Calu3 (cell line): ENCODE data around the gene FCHSD2. TPM values are rescaled to one million over a fixed set of nuclear protein-coding genes. Genes with fewer than 3 reads are reported as not detected.
"Not testable (repeated sequence)": the region's sequence is repeated elsewhere in the genome, so short reads cannot be mapped to it uniquely, and the experiment has no call there.

Experiments
- BruUV-seq: library from RNA; stranded (reverse); fragments of 400-500 nt; replicated peaks from 2 replicates; lab custom pipeline; 2021; lab: Mats Ljungman, UMichigan
- CTCF ChIA-PET: fragments of 300-600 bp; sonication (Branson Sonifier 250); formaldehyde crosslinking; loops from one replicate; lab custom pipeline; 2022; ENCODE audit warnings: antibody characterized with exemption; lab: Charles Lee
- DNase-seq: peaks from one replicate; pipeline ENCODE4 v3.0.0; 2022
- H3K27ac Mint-ChIP-seq: one replicate; pipeline ENCODE4 v1.8.0; 2022; ENCODE audit warnings: mixed read lengths; ENCODE audit not compliant: unreplicated experiment
- H3K27me3 Mint-ChIP-seq: one replicate; pipeline ENCODE4 v1.8.0; 2022; ENCODE audit warnings: mixed read lengths; ENCODE audit not compliant: unreplicated experiment
- H3K36me3 Mint-ChIP-seq: one replicate; pipeline ENCODE4 v1.8.0; 2022; ENCODE audit warnings: mild to moderate bottlenecking, moderate library complexity, mixed read lengths; ENCODE audit not compliant: insufficient read depth, unreplicated experiment
- H3K4me1 Mint-ChIP-seq: one replicate; pipeline ENCODE4 v1.8.0; 2022; ENCODE audit warnings: mild to moderate bottlenecking, low read depth, mixed read lengths; ENCODE audit not compliant: unreplicated experiment
- H3K4me3 Mint-ChIP-seq: one replicate; pipeline ENCODE4 v1.8.0; 2022; ENCODE audit warnings: mild to moderate bottlenecking, low read depth, moderate library complexity, mixed read lengths; ENCODE audit not compliant: unreplicated experiment
- H3K9me3 Mint-ChIP-seq: one replicate; pipeline ENCODE4 v1.8.0; 2022; ENCODE audit warnings: low read depth, mixed read lengths; ENCODE audit not compliant: unreplicated experiment
- intact Hi-C: fragments of 100-400 bp; cut with micrococcal nuclease; formaldehyde crosslinking; loops from one replicate; pipeline ENCODE4 v1.10.0; 2022; ENCODE audit not compliant: unreplicated experiment
- total RNA-seq: library from RNA; stranded (reverse); gene quantifications from 2 replicates; pipeline ENCODE4 v1.2.3, GENCODE V29; 2022
- TF ChIP-seq, protein P1 (sequence below): fragments of 200-600 bp; IDR thresholded peaks from one replicate; pipeline ENCODE4 v1.8.0; 2022; ENCODE audit warnings: antibody characterized with exemption; ENCODE audit not compliant: unreplicated experiment

FCHSD2 gene
- total RNA-seq, 1 experiment from 2014 or later = 16.2 TPM

DNA sequence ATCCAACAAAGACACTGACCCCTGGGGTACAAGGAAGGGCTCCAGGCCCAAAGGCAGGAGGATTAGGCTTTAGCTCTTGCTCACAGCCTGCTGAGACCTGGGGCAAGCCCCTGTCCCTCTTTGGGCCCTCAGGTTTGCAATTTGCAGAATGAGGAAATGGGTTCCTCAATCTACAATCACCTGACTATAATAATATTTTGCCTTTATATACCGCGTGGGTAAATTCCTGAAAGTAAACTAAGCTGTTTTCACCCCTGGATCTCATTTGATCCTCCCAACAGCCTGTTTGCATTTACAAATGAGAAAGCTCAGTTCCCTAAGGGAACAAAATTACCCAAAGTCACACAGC is 349.1 kb downstream of the FCHSD2 start:
- TF ChIP-seq, protein P1, sequence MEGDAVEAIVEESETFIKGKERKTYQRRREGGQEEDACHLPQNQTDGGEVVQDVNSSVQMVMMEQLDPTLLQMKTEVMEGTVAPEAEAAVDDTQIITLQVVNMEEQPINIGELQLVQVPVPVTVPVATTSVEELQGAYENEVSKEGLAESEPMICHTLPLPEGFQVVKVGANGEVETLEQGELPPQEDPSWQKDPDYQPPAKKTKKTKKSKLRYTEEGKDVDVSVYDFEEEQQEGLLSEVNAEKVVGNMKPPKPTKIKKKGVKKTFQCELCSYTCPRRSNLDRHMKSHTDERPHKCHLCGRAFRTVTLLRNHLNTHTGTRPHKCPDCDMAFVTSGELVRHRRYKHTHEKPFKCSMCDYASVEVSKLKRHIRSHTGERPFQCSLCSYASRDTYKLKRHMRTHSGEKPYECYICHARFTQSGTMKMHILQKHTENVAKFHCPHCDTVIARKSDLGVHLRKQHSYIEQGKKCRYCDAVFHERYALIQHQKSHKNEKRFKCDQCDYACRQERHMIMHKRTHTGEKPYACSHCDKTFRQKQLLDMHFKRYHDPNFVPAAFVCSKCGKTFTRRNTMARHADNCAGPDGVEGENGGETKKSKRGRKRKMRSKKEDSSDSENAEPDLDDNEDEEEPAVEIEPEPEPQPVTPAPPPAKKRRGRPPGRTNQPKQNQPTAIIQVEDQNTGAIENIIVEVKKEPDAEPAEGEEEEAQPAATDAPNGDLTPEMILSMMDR = no peak
- H3K9me3 Mint-ChIP-seq = no peaks in the 10 kb centered on the region
- peaks cover 7% of the 10 kb centered on the region for H3K36me3 Mint-ChIP-seq
- intact Hi-C loops = loop anchor here (1.0 kb wide), 1 partner anchor 68 kb away; no protein-coding TSS in a partner anchor
- CTCF ChIA-PET = interaction anchor here (2.2 to 2.7 kb wide), 3 partner anchors 11 to 70 kb away, joined by 15 to 48 read pairs (median 15); no protein-coding TSS in a partner anchor
- no peaks in the 10 kb centered on the region for H3K27me3 Mint-ChIP-seq
- H3K27ac Mint-ChIP-seq = peak overlapping the region; percentile 89
- BruUV-seq = no TSS peak
- H3K4me3 Mint-ChIP-seq = peak overlapping the region; percentile 92
- no peak for DNase-seq
- peaks cover 26% of the 10 kb centered on the region for H3K4me1 Mint-ChIP-seq

DNA sequence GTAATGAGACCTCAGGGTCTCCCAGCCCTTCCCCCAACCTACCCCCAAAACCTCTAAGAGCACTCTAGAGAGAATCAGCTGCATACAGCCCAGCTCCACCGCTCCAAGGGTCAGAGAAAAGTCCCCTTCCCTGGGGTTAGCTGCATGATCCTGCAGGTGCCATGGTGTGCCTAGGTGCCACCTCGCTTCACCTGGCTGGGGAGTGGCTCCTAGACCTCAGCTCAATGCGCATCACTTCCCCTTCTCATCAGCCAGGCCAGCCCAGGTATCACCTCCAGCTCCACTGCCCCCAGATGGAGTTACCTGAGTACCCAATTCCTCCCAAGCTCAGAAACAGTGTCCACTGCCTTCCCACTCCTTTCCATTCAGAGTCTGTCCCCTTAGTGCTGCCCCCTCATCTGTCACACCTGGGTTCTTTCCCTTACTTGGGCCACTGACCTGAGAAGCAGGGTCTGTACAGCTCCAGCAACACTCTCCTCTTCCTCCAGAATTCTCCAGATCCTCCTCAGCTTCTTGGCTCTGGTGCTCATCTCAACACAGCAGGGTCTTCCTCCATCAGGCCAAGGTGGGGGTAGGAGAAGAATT is 349.6 kb downstream of the FCHSD2 start:
- no peak overlapping the region for H3K27ac Mint-ChIP-seq
- H3K27me3 Mint-ChIP-seq = no peaks in the 10 kb centered on the region
- no peaks in the 10 kb centered on the region for H3K9me3 Mint-ChIP-seq
- intact Hi-C loops = loop anchor here (1.0 kb wide), 1 partner anchor 67 kb away; no protein-coding TSS in a partner anchor
- CTCF ChIA-PET = interaction anchor here (2.6 to 2.7 kb wide), 2 partner anchors 11 to 67 kb away, joined by 15 to 48 read pairs; no protein-coding TSS in a partner anchor
- H3K36me3 Mint-ChIP-seq = peaks cover 7% of the 10 kb centered on the region
- no peak for DNase-seq
- H3K4me3 Mint-ChIP-seq = no peak overlapping the region
- H3K4me1 Mint-ChIP-seq = peaks cover 26% of the 10 kb centered on the region
- TF ChIP-seq, protein P1 = no peak
- BruUV-seq = no TSS peak

DNA sequence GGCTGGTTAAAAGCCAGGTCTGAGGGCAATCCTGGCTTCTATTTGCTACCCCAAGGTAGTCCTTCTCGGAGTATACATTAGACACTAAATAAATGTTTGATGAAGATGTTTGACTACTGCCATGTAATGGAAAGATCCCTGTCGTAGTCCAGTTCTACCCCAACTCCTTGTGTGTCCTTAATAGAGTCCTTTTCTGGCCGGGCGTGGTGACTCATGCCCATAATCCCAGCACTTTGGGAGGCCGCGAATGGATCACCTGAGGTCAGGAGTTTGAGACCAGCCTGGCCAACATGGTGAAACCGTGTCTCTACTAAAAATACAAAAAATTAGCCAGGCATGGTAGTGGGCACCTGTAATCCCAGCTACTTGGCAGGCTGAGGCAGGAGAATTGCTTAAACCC is 350.9 kb downstream of the FCHSD2 start:
- peaks cover 26% of the 10 kb centered on the region for H3K4me1 Mint-ChIP-seq
- H3K27ac Mint-ChIP-seq, DNase-seq, H3K27me3 Mint-ChIP-seq, intact Hi-C loops, BruUV-seq, H3K36me3 Mint-ChIP-seq, H3K4me3 Mint-ChIP-seq, H3K9me3 Mint-ChIP-seq, CTCF ChIA-PET: not testable (repeated sequence)

DNA sequence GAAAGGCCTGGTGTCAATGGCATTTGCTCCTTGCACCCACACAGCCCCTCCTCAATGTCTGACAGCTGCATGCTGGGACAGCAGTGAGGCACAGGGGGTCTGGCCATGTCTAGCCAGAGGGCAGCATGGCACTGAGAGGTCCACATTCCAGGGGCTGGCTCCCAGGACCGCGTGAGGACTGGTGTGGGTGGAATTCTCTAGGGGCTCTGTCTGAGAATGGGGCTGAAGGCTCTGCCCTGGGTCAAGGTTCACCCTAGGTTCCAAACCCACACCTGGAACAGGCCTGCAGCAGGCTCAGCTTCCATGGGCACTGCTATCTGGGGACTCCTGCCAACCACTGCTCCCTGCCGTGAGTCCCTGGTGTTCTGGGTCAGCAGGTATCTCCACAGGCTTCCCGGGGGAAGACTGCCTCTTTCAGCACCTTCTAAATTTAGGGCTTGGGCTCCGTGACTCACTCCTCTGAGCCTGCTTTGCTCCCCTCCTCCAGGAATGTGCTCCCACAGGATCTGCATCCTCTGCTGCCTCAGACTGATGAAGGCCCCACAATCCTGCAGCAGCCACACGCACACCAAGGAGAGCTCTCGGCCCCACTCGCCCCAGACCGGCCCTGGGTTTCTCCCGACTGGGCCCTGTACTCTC is 352.5 kb downstream of the FCHSD2 start:
- Mint-ChIP-seq H3K27me3 (no peaks in the 10 kb centered on the region), H3K36me3 (peaks cover 7% of the 10 kb centered on the region), H3K4me1 (peaks cover 24% of the 10 kb centered on the region), H3K9me3 (no peaks in the 10 kb centered on the region), H3K4me3 (no peak overlapping the region), H3K27ac (no peak overlapping the region)
- no TSS peak for BruUV-seq
- intact Hi-C loops = no loop called here
- TF ChIP-seq, protein P1 = no peak
- CTCF ChIA-PET = interaction anchor here (0.8 kb wide), 1 partner anchor 64 kb away, joined by 3 read pairs; no protein-coding TSS in a partner anchor
- DNase-seq = no peak
